Brain pericyte (primary cell): ENCODE results near the gene MYL4.
"Not testable (repeated sequence)": the region's sequence is repeated elsewhere in the genome, so short reads cannot be mapped to it uniquely, and the experiment has no call there.

Experiments used
- DNase-seq: peaks from one replicate; pipeline ENCODE4 v3.0.0-alpha.2; 2012; ENCODE audit warnings: low read depth, low spot score

Gene MYL4

DNA sequence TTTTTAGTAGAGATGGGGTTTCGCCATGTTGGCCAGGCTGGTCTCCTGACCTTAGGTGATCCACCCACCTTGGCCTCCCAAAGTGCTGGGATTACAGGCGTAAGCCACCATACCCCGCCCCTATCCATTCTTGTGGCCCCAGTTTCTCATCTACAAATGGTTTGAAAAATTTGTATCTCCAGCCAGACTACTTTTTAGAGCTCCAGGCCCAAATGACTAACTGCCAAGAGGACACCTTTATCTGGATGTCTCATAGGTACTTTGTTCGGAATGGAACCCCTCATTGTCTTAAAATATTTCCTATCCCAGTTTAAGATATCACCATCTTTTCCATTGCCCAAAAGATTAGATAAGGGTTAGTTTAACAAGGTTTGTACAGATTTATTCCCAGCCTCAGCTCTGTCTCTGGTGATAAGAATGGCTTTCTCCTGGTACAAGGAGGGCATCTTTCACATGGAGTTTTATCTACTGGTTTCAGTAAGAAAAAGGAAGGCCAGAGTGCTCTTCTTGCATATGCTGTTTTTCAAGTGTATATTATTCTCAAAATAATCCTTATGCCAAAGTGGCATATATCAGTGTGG is 15.1 kb upstream of the MYL4 start:
- no peak for DNase-seq

DNA sequence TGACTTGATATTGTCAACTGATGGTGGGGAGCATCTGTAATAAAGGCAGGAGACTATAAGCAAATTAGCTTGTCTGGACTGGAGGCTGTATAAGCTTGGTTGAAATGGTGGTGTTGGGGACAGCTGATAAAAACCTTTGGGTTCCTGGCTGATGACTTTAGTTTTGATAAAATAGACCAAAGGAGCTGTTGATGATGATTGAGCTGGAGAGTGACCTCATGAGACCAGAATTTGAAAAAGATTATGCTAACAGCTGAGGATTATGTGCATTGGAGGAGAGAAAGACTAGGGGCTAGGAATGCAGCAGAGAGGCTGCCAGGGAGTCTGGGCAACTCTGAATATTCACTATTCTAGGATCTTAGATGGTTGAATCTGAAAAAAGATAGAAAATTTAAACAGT is 11.3 kb upstream of the MYL4 start:
- no peak for DNase-seq

DNA sequence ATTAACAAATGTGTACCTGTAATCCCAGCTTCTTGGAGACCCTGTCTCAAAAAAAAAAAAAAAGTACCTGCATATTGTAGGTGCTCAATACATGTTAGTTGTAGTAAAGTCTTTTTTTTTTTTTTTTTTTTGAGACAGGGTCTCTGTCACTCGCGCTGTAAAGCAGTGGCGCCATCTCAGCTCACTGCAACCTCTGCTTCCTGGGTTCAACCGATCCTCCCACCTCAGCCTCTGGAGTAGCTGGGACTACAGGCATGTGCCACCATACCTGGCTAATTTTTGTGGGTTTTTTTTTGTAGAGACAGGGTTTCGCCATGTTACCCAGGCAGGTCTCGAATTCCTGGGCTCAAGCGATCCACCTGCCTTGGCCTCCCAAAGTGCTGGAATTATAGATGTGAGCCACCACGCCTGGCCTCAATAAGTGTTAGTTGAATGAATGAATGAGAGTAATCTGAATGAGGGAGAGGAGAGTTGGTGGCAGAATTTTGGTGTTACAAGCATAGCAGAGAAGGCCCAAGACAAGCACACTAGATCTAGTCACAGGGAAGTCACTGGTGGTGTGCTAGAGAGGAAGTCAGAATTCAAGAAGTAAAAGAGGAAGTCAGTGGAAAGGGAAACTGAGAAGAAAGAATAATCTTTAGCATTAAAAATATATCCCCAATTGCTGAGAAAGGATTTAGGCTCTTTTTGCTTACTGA is 9.4 kb upstream of the MYL4 start:
- no peak for DNase-seq

DNA sequence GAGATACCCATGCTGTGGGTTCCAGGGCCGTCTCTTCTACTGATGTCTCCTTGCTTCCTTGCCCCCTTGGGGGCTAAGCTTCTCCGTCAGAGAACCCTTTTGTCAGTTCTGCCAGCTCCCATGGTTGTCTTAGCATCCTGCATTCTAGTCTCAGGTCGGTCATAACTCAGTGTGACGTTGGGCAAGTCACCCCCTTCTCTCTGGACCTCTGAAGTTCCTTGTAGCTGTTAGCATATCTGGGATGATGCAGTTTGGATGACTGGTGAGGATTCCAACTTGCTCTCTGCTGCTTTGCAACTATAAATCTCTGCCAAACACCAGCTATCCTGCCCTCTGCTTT is 8.9 kb upstream of the MYL4 start:
- no peak for DNase-seq

DNA sequence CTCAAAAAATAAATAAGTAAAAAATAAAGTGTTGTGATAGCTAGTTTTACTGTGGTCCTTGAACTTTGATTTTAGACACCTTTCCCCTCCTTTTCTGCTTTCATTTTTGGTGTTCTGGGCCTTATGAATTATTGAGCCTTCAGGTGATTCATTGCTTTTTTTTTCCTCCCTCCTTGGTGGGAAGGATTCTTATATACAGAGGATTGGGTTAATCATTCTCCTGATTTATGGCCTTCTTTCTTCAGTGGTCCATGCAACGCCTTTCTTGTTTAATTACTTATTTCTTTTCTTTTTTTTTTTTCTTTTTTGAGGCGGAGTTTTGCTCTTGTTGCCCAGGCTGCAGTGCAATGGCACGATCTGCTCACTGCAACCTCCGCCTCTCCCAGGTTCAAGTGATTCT is 8.0 kb upstream of the MYL4 start:
- DNase-seq: no peak

DNA sequence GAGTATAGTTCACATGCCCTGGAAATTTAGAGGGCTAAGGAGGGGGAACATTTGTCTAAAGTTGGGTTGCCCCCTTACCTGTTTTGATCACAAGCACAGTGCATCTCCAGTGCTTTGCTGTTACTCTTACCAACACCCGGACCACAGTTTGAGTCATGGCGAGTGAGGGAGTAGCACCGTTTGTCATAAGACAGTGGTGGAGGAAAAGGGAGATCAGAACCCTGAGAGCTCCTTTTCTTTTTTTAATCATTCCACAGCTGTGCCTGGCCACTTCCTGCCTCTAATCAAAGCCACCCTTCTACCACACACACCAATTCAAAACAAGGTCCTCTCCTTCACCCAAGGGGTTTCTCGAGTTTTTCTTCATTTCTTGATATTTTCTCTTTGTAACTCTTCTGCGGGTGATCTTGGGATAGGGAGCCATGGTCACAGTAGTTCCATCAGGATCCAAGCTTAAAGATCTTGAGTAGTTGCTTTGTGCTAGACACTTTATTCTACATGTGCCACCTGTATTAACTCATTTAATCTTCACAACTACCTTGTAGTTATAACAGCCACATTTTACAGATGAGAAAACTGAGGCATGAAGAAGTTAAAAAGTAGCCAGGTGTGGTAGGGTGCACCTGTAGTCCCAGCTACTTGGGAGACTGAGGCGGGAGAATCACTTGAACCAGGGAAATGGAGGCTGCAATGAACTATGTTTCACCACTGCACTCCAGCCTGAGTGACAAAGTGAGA is 5.0 kb upstream of the MYL4 start:
- DNase-seq: no peak

DNA sequence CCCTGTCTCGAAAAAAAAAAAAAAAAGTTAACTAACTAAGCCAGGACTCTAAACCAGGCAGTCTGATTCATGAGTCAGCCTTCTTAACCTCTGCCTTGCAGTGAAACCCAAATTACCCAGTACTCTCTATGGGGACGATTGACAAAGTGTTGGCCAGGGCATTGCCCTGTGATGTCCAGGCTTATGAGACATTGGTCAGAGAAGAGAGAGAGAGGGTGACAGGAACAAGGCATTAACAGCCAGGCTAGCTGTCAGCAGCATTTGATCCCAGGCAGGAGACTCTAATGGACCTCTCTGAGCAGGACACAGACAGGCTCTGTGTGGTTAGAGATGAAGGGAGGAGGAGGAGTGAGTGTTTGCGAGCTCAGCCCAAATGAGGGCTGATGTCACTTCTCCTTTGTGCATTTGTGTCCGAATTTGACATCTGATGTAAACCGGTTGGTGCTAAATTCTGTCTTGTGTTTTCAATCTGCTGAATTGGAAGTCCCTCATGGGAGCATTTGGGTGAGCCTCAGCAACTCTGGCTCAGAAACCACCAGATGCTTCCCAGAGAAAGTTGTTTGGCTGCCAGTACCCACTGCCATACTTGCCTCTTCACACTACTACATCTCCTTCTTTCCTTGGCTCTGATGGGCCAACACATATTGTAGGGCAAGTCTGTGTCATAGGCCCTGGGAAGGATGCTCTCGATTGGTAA is 4.3 kb upstream of the MYL4 start:
- DNase-seq: no peak

DNA sequence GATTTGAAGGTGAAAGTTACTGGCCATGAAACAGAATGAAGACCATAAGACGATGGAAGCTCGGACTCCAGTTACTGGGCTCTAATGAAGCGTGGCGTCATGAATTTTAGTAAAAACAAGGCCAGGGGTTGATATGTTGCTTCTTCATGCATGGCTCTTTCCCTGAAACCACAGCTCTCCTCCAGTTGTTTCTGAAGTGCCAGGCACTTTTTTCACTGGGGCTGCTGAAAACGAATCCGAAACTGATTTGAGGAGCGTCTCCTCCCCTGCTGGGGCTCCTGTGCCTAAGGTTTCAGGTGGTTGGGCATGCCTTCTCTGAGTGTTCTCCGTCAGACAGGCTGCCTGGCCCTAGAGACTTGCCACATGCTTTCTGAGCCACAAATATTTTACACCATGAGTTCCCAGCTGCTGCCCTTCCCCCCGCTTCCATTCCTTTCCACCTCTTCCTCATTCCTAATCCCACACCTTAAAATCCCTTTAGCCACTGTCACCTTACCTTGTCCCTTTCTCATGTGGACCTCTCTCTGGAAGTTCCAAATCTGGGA is 3.7 kb upstream of the MYL4 start:
- DNase-seq: no peak

DNA sequence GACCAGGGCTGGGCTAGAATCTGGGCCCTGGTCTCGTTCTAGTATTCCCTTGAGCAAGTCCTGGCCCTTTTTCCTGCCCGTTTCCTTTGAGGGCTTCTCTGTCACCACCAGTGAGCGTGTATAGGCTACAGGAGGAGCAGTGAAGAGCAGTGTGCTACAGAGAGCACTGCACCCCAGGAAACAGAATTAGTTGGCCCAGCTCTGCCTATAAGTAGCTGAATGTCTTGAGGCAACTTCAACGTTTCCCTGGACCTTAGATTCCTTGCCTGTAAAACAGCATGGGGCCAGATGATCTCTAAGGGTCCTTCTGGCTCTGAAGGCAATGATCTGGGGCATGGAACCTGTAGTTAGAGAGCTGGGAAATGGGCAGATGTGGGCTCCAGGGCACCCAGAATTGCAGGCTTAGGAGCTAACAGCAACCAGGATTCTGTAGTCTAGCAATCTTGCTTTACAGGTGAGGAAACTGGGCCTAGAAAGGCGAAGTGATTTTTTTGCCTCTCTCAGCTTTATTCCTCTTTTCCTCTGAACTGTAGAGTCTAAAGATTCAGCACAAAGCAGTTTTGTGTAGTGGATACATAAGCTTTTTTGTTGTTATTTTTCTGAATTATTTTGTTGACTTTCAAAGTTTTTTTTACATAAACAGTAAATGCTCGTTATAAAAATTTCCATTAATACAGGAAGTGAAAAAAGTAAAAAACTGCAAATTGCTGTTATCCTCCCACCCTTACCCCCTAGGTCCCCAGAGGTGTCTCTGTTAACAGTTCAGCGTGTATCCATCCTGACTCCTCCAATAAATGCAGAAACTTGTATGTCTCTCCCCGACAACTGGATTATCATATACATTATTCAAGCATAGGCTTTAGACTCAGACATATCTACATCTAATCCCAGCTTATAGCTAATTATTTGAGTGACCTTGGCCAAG is 1.7 kb upstream of the MYL4 start:
- DNase-seq: no peak

DNA sequence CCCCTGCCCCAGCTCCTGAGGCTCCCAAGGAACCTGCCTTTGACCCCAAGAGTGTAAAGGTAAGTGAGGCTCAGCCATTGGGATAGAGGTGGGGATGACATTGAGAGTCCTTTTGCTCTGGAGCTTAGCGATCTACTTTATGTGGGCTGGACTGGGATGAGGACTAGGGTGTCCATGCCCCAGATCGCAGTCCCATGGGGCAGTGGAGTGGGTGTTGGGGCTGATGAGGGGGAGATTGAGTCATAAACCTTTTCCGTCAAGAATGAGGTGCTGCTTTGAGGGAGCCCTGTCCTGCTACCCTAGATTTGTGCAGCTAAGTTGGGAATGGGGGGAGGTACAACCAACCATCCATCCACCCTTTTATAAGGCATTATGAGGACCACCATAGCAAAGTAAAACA is 351 bp downstream of the MYL4 start:
- no peak for DNase-seq

DNA sequence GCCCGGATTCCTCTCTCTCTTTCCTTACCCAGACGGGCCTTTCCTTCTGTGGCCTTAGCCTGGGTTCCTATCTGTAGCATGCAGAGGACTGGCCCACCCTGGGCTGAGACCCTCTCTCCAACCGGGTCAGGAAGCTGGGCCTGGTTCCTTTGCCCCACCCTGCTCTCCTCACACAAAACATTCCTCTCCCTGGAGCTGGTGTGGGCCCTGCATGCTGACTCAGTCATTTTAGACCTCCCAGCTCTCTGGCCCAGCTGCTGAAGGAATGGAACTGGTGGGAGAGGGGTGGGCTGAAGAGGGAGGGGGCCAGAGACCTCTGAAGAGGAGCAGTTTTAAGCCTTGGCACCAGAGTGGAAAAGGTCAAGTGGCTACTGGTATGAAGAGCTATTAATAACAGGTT is 957 bp downstream of the MYL4 start:
- DNase-seq: no peak

DNA sequence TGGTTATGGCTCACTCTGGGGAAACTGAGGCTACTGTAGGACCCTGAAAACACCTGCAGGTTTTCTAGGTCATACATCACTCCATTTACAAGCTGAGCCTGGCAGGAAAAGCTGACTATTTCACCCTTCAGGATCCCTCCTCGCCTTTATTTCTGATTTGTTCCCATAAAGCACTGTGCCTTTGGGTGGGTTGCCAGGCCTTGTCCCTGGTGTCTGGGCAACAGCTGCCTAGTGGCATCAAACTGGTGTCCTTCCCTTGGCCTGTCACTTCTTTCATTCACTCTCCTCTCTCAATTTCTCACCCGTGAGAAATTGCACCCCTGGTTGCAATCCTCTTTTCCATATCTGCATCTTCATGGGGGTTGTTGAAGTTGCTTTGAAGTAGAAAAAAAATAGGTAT is 1.6 kb downstream of the MYL4 start:
- DNase-seq: no peak

DNA sequence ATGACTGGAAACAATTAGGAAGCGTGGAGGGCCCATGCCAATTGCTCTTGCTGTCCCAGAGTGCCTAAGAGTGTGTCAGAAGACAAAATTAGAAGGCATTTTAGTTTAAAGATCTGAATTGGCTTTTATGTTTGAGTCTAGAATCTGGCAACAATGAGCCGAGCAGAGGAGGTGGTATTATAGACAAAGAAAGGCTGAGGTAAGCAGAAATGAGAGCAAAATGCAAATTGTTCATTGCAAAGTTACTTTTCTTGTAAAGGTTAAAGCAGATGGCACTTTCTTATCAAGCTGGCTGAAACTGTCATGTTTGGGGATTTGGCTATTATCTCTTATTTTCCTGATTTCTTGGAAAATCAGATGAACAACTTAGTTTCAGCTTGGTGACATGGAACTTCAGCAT is 3.3 kb downstream of the MYL4 start:
- DNase-seq: no peak

DNA sequence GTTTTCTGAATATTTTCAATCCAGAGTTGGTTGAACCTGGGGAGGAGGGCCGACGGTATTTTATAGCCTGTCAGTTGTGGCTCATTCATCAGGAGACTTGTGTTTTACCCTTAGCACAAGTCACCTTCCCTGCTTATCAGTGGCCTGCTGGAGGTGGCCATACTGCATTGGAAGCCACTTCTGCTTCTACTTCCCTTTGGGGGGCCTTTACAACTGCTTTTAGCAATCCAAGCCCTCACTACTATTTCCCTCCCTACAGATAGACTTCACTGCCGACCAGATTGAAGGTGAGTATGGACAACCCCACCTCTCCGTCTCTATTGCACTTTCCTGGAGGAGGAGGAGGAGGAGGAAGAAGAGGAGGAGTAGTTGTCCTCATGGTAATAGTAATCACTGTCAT is 4.4 kb downstream of the MYL4 start:
- DNase-seq: no peak

DNA sequence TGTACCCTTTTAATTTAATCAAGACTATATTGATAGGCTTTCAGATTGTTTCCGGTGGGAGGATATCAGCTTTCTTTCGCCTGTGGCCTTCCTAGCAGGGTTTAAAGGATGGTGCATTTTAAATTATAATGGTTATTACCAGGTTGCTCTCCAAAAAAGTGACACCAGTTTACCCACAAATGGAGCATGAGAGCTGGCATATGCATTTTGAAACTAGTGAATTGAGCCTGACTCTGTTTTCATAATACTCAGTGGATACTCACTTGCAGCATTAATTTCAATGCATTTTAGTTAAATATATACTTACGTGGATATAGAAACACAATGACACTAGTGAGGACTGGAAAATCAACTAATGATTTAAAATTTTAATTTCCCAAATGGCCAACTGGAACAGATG is 5.8 kb downstream of the MYL4 start:
- DNase-seq: no peak

DNA sequence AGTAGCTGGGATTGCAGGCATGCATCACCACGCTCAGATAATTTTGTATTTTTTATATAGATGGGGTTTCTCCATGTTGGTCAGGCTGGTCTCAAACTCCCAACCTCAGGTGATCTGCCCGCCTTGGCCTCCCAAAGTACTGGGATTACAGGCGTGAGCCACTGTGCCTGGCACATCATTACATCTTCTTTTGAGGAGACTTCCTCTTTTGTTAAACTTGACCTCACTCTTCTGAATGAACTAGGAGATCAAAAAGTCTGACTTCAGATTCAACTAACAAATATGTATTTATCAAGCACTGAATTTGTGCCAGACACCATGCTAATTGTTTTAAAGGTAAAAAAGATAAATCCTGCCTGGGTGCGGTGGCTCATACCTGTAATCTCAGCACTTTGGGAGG is 7.7 kb downstream of the MYL4 start:
- DNase-seq: not testable (repeated sequence)

DNA sequence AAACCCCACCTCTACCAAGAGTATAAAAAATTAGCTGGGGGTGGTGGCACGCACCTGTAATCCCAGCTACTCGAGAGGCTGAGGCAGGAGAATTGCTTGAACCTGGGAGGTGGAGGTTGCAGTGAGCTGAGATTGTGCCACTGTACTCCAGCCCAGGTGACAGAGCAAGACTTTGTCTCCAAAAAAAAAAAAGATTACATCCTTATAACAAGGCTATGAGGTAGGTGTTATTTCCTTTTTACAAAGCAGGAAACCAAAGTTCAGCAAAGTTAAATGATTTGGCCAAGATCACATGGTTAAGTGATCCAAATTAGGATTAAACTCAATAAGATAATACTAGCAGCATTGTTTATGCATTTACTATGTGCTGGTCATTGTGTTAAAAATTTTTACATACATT is 8.1 kb downstream of the MYL4 start:
- not testable (repeated sequence) for DNase-seq

DNA sequence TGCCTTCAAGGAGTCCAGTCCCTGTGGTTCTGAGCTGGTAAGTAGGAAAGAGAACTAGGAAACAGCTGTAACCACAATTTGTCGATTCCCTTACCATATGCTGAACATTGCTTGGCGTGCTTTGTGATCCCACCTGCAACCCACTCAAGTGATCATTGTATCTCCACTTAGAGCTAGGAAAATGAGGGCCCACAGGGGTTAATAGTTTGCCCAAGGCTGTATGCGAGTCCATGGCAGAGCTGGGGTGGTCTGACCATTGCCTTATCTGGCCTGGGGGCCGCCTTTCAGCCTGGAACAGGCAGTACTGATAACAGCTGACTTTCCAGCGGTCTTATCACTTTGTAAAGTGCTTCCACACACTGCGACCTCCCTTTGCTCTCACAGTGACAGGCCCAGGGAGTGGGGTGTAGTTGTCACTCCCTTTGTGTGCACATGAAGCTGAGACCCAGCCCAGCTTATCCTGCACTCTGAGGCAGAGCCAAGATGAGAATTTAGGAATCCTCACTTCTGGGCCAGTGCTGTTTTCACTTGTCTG is 9.8 kb downstream of the MYL4 start:
- DNase-seq: no peak

DNA sequence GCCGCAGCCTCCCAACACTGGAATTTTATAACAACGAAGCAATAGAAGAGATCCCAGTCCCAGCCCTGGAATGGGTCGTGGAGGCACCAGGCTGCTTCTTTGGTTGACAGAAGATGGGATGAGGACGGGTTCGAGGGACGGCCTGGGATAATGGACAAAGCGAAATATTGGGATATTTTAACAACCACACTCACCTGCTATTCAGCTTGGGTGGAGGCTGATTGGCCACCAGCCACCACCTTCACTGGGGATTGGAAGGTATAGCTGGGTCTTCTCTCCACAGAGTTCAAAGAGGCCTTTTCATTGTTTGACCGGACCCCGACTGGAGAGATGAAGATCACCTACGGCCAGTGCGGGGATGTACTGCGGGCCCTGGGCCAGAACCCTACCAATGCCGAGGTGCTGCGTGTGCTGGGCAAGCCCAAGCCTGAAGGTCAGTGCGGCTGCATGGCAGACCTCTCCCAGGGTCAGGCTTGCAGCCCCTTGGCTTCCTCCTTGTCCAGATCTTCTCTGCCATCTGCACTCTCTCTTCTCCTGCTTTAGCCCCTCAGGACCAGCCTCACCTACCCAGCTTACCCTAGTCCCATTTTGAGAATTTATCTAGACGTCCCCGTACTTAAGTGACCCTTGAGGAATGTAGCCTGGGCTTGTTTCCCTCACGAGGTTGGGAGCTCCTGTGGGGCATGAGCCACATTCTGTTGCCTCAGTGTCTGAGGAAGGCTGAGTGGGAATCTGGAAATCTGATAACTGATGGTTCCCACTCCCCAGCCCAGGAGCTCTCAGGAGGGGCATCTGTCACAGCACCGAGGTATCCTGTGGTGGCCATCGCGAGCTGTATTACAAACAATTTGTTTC is 10.7 kb downstream of the MYL4 start:
- no peak for DNase-seq

DNA sequence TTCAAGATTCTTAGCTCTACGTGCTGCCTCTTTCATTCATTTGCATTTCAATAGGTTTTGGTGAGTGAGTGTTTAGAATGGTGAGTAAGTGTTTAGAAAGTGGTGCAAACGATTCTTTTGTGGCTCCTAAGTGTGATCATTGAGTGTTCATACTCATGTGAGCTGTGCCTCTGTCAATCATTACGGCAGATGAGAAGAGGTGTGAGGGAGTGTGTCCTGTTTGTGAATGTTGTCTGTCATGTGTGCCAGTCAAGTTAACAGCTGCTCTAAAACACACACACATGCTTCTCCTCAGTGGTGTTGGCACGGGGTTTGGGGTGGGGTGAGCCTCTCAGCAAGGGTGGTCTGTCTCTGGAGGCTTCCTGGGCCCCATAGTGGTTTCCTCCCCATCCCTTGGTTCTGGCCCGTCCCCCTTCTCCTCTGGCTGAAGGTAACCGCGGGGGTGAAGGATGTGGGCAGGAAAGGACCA is 11.4 kb downstream of the MYL4 start:
- no peak for DNase-seq
